Activated CD4-positive, CD25-positive, alpha-beta regulatory T cell treated with anti-CD3 and anti-CD28 coated beads, Interleukin-2, amount 50 U/mL, for 24 hours (primary cell): ENCODE measurements around the gene HOXC4.

Source experiments
- ATAC-seq, 2 donors: fragments of 150-1000 bp; cut with Tn5 transposase; one replicate each; pipeline ENCODE4 v1.10.0; 2021; ENCODE audit warnings: mild to moderate bottlenecking in 1 of 2, moderate library complexity in 1 of 2

HOXC4 gene

GRCh38 chr12:54016051-54016450, 37.6 kb upstream of the HOXC4 start:
- no peak for ATAC-seq

GRCh38 chr12:54016478-54016964, 37.1 kb upstream of the HOXC4 start:
- no peak for ATAC-seq

- ATAC-seq, result peak; percentile 14 to 28
Measured at GRCh38 chr12:54017027-54017788, 36.4 kb upstream of the HOXC4 start.

GRCh38 chr12:54017878-54018467, 35.7 kb upstream of the HOXC4 start:
- peak; percentile 82 to 83 for ATAC-seq

- ATAC-seq, result no peak
Measured at GRCh38 chr12:54018468-54018984, 35.1 kb upstream of the HOXC4 start.

- no peak for ATAC-seq
Measured at GRCh38 chr12:54019091-54019811, 34.4 kb upstream of the HOXC4 start.

- no peak for ATAC-seq
Measured at GRCh38 chr12:54019924-54020590, 33.6 kb upstream of the HOXC4 start.

GRCh38 chr12:54020591-54021405, 32.8 kb upstream of the HOXC4 start:
- no peak for ATAC-seq

- no peak for ATAC-seq
Measured at GRCh38 chr12:54021432-54022013, 32.1 kb upstream of the HOXC4 start.

- ATAC-seq, result no peak
Measured at GRCh38 chr12:54022960-54023884, 30.4 kb upstream of the HOXC4 start.

GRCh38 chr12:54024127-54024526, 29.5 kb upstream of the HOXC4 start:
- no peak for ATAC-seq

- no peak for ATAC-seq
Measured at GRCh38 chr12:54024581-54025305, 28.9 kb upstream of the HOXC4 start.

GRCh38 chr12:54025499-54026405, 27.9 kb upstream of the HOXC4 start:
- no peak for ATAC-seq

- no peak for ATAC-seq
Measured at GRCh38 chr12:54026640-54027441, 26.8 kb upstream of the HOXC4 start.

GRCh38 chr12:54027442-54027786, 26.2 kb upstream of the HOXC4 start:
- no peak for ATAC-seq

- no peak for ATAC-seq
Measured at GRCh38 chr12:54028314-54029201, 25.1 kb upstream of the HOXC4 start, which contains the start of gene HOXC6. Gene HOXC6, plus strand, starts transcription at chr12:54028440. Its CDS starts 82 bp downstream, at chr12:54028522.
